ENCODE data around the gene DONSON.
"Not testable (repeated sequence)": the region's sequence is repeated elsewhere in the genome, so short reads cannot be mapped to it uniquely, and the experiment has no call there.

The DONSON gene

DNA sequence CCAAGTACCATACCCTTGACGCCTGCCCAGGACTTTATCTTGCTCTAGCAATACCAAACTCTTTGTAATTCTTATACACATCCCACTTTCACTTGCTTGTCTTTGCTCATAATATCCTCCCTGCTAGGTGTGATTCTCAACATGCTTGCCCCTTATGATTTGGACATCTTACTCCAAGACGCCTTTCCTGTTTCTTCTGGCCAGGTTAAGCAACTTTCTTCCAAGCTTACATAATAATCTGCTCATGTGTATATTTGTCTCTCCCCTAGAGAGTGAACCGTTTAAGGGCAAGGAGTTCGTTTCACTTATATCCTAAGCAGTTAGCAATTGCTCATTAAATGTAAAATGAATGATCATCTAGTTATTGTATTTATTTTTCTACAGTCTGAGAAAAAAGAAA is 31.2 kb upstream of the DONSON start:
- Histone ChIP-seq H3K4me3 (ENCODE audit: low read depth, low read length) (no peak overlapping the region), H3K27ac (ENCODE audit: extremely low read depth, low read depth, low read length) (no peak overlapping the region), H3K36me3 (ENCODE audit: control insufficient read depth in 2 of 2, insufficient read depth in 1 of 2, low read length in 2 of 2) (peaks cover 36 to 47% of the 10 kb centered on the region in 2 experiments), H3K9me3 (ENCODE audit: control insufficient read depth, insufficient read depth, low read depth, low read length) (no peaks in the 10 kb centered on the region), H3K4me1 (ENCODE audit: control insufficient read depth, insufficient read depth, low read length) (no peaks in the 10 kb centered on the region)
- TF ChIP-seq ZNF155 (tag by site-specific recombination; IDR thresholded peaks at IDR 0.05) (no peak), ZNF473 (tag by site-specific recombination; IDR thresholded peaks at IDR 0.05) (no peak), ZBTB17 (tag by site-specific recombination; IDR thresholded peaks at IDR 0.05) (no peak), ZNF146 (tag by site-specific recombination; IDR thresholded peaks at IDR 0.05) (no peak), ZBTB7A (tag by site-specific recombination; IDR thresholded peaks at IDR 0.05; ENCODE audit: low read depth) (no peak), ZSCAN4 (tag by site-specific recombination; IDR thresholded peaks at IDR 0.05) (no peak), ZNF354C (tag by site-specific recombination; IDR thresholded peaks at IDR 0.05; ENCODE audit: borderline replicate concordance, low read depth) (no peak), ZNF350 (tag by site-specific recombination; IDR thresholded peaks at IDR 0.05) (no peak), ZNF654 (tag by site-specific recombination; IDR thresholded peaks at IDR 0.05; ENCODE audit: low read depth) (no peak), GLIS1 (tag by site-specific recombination; IDR thresholded peaks at IDR 0.05) (no peak), ZNF48 (tag by site-specific recombination; IDR thresholded peaks at IDR 0.05) (no peak), ZNF704 (tag by site-specific recombination; IDR thresholded peaks at IDR 0.05) (no peak), ZNF169 (tag by site-specific recombination; IDR thresholded peaks at IDR 0.05) (no peak), ZNF521 (tag by site-specific recombination; IDR thresholded peaks at IDR 0.05) (no peak), SP3 (tag by site-specific recombination; IDR thresholded peaks at IDR 0.05) (no peak), ZNF274 (IDR thresholded peaks at IDR 0.05; ENCODE audit: low read length) (no peak), ZNF274 (tag by site-specific recombination; IDR thresholded peaks at IDR 0.05; ENCODE audit: borderline replicate concordance) (no peak), ZNF555 (tag by site-specific recombination; conservative IDR thresholded peaks at IDR 0.05) (no peak)
- TF ChIP-seq, protein P1, sequence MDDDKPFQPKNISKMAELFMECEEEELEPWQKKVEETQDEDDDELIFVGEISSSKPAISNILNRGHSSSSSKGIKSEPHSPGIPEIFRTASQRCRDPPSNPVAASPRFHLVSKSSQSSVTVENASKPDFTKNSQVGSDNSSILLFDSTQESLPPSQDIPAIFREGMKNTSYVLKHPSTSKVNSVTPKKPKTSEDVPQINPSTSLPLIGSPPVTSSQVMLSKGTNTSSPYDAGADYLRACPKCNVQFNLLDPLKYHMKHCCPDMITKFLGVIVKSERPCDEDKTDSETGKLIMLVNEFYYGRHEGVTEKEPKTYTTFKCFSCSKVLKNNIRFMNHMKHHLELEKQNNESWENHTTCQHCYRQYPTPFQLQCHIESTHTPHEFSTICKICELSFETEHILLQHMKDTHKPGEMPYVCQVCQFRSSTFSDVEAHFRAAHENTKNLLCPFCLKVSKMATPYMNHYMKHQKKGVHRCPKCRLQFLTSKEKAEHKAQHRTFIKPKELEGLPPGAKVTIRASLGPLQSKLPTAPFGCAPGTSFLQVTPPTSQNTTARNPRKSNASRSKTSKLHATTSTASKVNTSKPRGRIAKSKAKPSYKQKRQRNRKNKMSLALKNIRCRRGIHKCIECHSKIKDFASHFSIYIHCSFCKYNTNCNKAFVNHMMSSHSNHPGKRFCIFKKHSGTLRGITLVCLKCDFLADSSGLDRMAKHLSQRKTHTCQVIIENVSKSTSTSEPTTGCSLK (tag by site-specific recombination; IDR thresholded peaks at IDR 0.05): no peak
- TF ChIP-seq, protein P2, sequence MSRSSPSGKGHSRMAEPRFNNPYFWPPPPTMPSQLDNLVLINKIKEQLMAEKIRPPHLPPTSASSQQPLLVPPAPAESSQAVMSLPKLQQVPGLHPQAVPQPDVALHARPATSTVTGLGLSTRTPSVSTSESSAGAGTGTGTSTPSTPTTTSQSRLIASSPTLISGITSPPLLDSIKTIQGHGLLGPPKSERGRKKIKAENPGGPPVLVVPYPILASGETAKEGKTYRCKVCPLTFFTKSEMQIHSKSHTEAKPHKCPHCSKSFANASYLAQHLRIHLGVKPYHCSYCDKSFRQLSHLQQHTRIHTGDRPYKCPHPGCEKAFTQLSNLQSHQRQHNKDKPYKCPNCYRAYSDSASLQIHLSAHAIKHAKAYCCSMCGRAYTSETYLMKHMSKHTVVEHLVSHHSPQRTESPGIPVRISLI (tag by site-specific recombination; IDR thresholded peaks at IDR 0.05): no peak
- ChIA-PET POLR2A (no interaction called here), CTCF (interaction anchor here (0.7 to 1.3 kb wide), 2 partner anchors 14 to 90 kb away, joined by 4 to 8 read pairs; no protein-coding TSS in a partner anchor)

DNA sequence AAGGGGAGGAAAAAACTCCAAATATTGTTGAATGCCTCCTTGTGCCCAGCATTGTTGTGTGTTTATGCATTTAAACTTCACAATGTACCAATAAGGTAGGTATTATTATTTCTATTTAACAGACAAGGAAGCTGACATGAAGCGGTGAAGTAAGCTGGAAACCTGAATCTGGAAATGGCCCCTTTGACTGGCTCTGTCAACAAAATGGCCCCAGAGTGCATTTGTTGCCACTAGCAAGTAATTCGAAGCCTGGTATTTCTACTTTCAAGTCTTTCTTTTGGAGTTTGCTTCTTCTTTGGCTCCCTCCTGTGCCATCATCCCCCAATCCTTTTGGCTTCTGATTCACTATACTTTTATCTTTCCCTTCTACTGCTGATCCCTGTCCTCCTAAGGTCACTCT is 29.9 kb upstream of the DONSON start:
- CTCF ChIA-PET: interaction anchor here (0.9 to 1.1 kb wide), 2 partner anchors 12 to 13 kb away, joined by 3 to 4 read pairs; no protein-coding TSS in a partner anchor
- Histone ChIP-seq H3K36me3 (ENCODE audit: control insufficient read depth in 2 of 2, insufficient read depth in 1 of 2, low read length in 2 of 2) (peaks cover 44 to 45% of the 10 kb centered on the region in 2 experiments), H3K4me3 (ENCODE audit: low read depth, low read length) (no peak overlapping the region), H3K4me1 (ENCODE audit: control insufficient read depth, insufficient read depth, low read length) (no peaks in the 10 kb centered on the region), H3K27ac (ENCODE audit: extremely low read depth, low read depth, low read length) (no peak overlapping the region), H3K9me3 (ENCODE audit: control insufficient read depth, insufficient read depth, low read depth, low read length) (no peaks in the 10 kb centered on the region)
- POLR2A ChIA-PET: no interaction called here
- TF ChIP-seq GFI1B (tag by site-specific recombination; IDR thresholded peaks at IDR 0.05): no peak

- H3K27ac ChIP-seq (ENCODE audit: extremely low read depth, low read depth, low read length); H3K9me3 ChIP-seq (ENCODE audit: control insufficient read depth, insufficient read depth, low read depth, low read length); H3K4me3 ChIP-seq (ENCODE audit: low read depth, low read length); H3K4me1 ChIP-seq (ENCODE audit: control insufficient read depth, insufficient read depth, low read length); POLR2A ChIA-PET: not testable (repeated sequence)
- CTCF ChIA-PET: interaction anchor here (1.2 kb wide), 1 partner anchor 12 kb away, joined by 3 read pairs; no protein-coding TSS in a partner anchor
- H3K36me3 ChIP-seq (ENCODE audit: control insufficient read depth in 2 of 2, insufficient read depth in 1 of 2, low read length in 2 of 2): peaks cover 48 to 49% of the 10 kb centered on the region in 2 experiments
Observed at GRCh38 chr21:33617565-33617964, 29.1 kb upstream of the DONSON start.

Measured in HEK293 (cell line).